H1 (cell line): ENCODE data around the gene RGS2.

Source experiments
- CEBPB ChIP-seq: IDR thresholded peaks from 2 replicates; pipeline ENCODE4 v1.6.1; 2012; ENCODE audit warnings: low read depth, low read length
- CTCF ChIP-seq, 3 experiments: IDR thresholded peaks; 1 replicate in 2 of 3; 2 replicates in 1 of 3; pipeline versions ENCODE4 v1.5.1 to v1.6.1; 2011; ENCODE audit warnings: low read length in 3 of 3, mild to moderate bottlenecking in 3 of 3, inconsistent platforms in 2 of 3, low read depth in 1 of 3, moderate library complexity in 1 of 3; ENCODE audit not compliant: insufficient read depth in 1 of 3; ENCODE audit errors: control extremely low read depth in 1 of 3
- EP300 ChIP-seq, 2 experiments: IDR thresholded peaks; 1 replicate in 1 of 2; 2 replicates in 1 of 2; pipeline ENCODE4 v1.6.1; 2011 to 2012; ENCODE audit warnings: low read depth in 2 of 2, low read length in 2 of 2, mild to moderate bottlenecking in 2 of 2, borderline replicate concordance in 1 of 2, inconsistent platforms in 1 of 2, moderate library complexity in 1 of 2
- POLR2A ChIP-seq, 2 experiments: IDR thresholded peaks; 1 replicate in 1 of 2; 2 replicates in 1 of 2; pipeline ENCODE4 v1.6.1; 2011; ENCODE audit warnings: low read depth in 2 of 2, low read length in 2 of 2, mild to moderate bottlenecking in 2 of 2; ENCODE audit errors: control extremely low read depth in 1 of 2

GRCh38 chr1:192824511-192824910 lies 15.7 kb downstream of the RGS2 start:
- TF ChIP-seq POLR2A (IDR thresholded peaks at IDR 0.05; ENCODE audit: control extremely low read depth in 1 of 2, low read depth in 2 of 2, low read length in 2 of 2) (no peak), CTCF (IDR thresholded peaks at IDR 0.05; ENCODE audit: control extremely low read depth in 1 of 3, insufficient read depth in 1 of 3, low read depth in 1 of 3, low read length in 3 of 3) (no peak), EP300 (IDR thresholded peaks at IDR 0.05; ENCODE audit: borderline replicate concordance in 1 of 2, low read depth in 2 of 2, low read length in 2 of 2) (no peak), CEBPB (no peak)
